Liver (tissue), 9 donors: ENCODE data around the gene PDZRN4. TPM values are rescaled to one million over a fixed set of nuclear protein-coding genes. Genes with fewer than 3 reads are reported as not detected.

Source experiments
- DNase-seq: peaks from one replicate; pipeline ENCODE4 v3.0.0-alpha.2; 2017; ENCODE audit warnings: low spot score
- H3K27ac ChIP-seq, 2 donors: one replicate each; pipeline ENCODE4 v1.7.0; 2013; ENCODE audit warnings: inconsistent platforms in 2 of 2, low read length in 2 of 2, control low read depth in 1 of 2, low read depth in 1 of 2, mild to moderate bottlenecking in 1 of 2
- H3K27me3 ChIP-seq, 4 donors: one replicate each; pipeline versions ENCODE4 v1.6.1 to v1.7.0; 2013; ENCODE audit warnings: low read length in 3 of 4, inconsistent platforms in 1 of 4, mild to moderate bottlenecking in 1 of 4, moderate library complexity in 1 of 4; ENCODE audit not compliant: control insufficient read depth in 4 of 4, insufficient read depth in 4 of 4
- H3K36me3 ChIP-seq, 4 donors: one replicate each; pipeline versions ENCODE4 v1.6.1 to v1.7.0; 2013; ENCODE audit warnings: low read length in 3 of 4, mild to moderate bottlenecking in 3 of 4, low read depth in 1 of 4, moderate library complexity in 1 of 4; ENCODE audit not compliant: control insufficient read depth in 4 of 4, insufficient read depth in 3 of 4
- H3K4me1 ChIP-seq, 4 donors: one replicate each; pipeline versions ENCODE4 v1.6.1 to v1.7.0; 2013; ENCODE audit warnings: low read length in 3 of 4, mild to moderate bottlenecking in 3 of 4, moderate library complexity in 1 of 4; ENCODE audit not compliant: control insufficient read depth in 4 of 4, insufficient read depth in 4 of 4
- H3K4me3 ChIP-seq, 3 donors: one replicate each; pipeline versions ENCODE4 v1.6.1 to v1.7.0; 2013; ENCODE audit warnings: low read length in 3 of 3, control low read depth in 1 of 3, low read depth in 1 of 3, mild to moderate bottlenecking in 1 of 3
- H3K9ac ChIP-seq, 2 donors: one replicate each; pipeline ENCODE4 v1.7.0; 2013; ENCODE audit warnings: low read length in 2 of 2, mild to moderate bottlenecking in 2 of 2, moderate library complexity in 2 of 2, control low read depth in 1 of 2, low read depth in 1 of 2
- H3K9me3 ChIP-seq, 4 donors: one replicate each; pipeline versions ENCODE4 v1.6.1 to v1.7.0; 2013; ENCODE audit warnings: low read length in 3 of 4; ENCODE audit not compliant: control insufficient read depth in 4 of 4
- ATF3 ChIP-seq: IDR thresholded peaks from 2 replicates; pipeline ENCODE4 v1.6.1; 2016; ENCODE audit warnings: antibody characterized with exemption
- EGR1 ChIP-seq, 2 donors: IDR thresholded peaks; 2 replicates each; pipeline ENCODE4 v1.6.1; 2016 to 2018; ENCODE audit warnings: antibody characterized with exemption in 2 of 2, low read depth in 2 of 2
- FOXA1 ChIP-seq: IDR thresholded peaks from 2 replicates; pipeline ENCODE4 v1.6.1; 2016; ENCODE audit warnings: antibody characterized with exemption
- FOXA2 ChIP-seq: IDR thresholded peaks from 2 replicates; pipeline ENCODE4 v1.6.1; 2016; ENCODE audit warnings: antibody characterized with exemption
- HNF4A ChIP-seq, 2 donors: conservative IDR thresholded peaks; 2 replicates each; pipeline ENCODE4 v1.6.1; 2016; ENCODE audit warnings: antibody characterized with exemption in 2 of 2, mild to moderate bottlenecking in 2 of 2
- HNF4G ChIP-seq: IDR thresholded peaks from 2 replicates; pipeline ENCODE4 v1.6.1; 2016; ENCODE audit warnings: antibody characterized with exemption
- MAX ChIP-seq: IDR thresholded peaks from 2 replicates; pipeline ENCODE4 v1.6.1; 2016; ENCODE audit warnings: antibody characterized with exemption
- NR2F2 ChIP-seq: IDR thresholded peaks from 2 replicates; pipeline ENCODE4 v1.6.1; 2016; ENCODE audit warnings: antibody characterized with exemption
- RAD21 ChIP-seq, 2 donors: IDR thresholded peaks; 2 replicates each; pipeline ENCODE4 v1.6.1; 2016; ENCODE audit warnings: antibody characterized with exemption in 2 of 2, mild to moderate bottlenecking in 2 of 2
- RXRA ChIP-seq, 2 donors: IDR thresholded peaks; 2 replicates each; pipeline ENCODE4 v1.6.1; 2017 to 2018; ENCODE audit warnings: antibody characterized with exemption in 2 of 2, mild to moderate bottlenecking in 1 of 2
- SP1 ChIP-seq: IDR thresholded peaks from 2 replicates; pipeline ENCODE4 v1.6.1; 2018; ENCODE audit warnings: antibody characterized with exemption, mild to moderate bottlenecking
- TAF1 ChIP-seq: conservative IDR thresholded peaks from 2 replicates; pipeline ENCODE4 v1.6.1; 2016; ENCODE audit warnings: antibody characterized with exemption, mild to moderate bottlenecking
- YY1 ChIP-seq: IDR thresholded peaks from 2 replicates; pipeline ENCODE4 v1.6.1; 2016; ENCODE audit warnings: antibody characterized with exemption, mild to moderate bottlenecking
- WGBS: extraction: QIAGEN DNeasy Blood & Tissue Kit; methylation state at CpG from one replicate; pipeline ENCODE4 v1.1.7; 2013; 5-methylcytosine and 5-hydroxymethylcytosine counted together
- polyA plus RNA-seq, 2 donors: library from polyadenylated mRNA; stranded (reverse) in 1 of 2; unstranded in 1 of 2; fragments of 200-250 nt in 1 of 2; fragments of >200 nt in 1 of 2; fragmentation: Nextera tagmentation in 1 of 2; extraction: Ambion mirVana in 1 of 2; gene quantifications; one replicate each; pipeline versions ENCODE4 v1.2.1 to v1.2.3, GENCODE V29; 2013 to 2015
- total RNA-seq, 2 donors: library from RNA; depleted of rRNA; stranded (reverse); fragments of >200 nt; gene quantifications; one replicate each; pipeline ENCODE4 v1.2.3, GENCODE V29; 2014
- TF ChIP-seq, protein P1 (sequence below): fragments of 150-350 bp; IDR thresholded peaks from 2 replicates; pipeline ENCODE4 v1.5.1; 2017; ENCODE audit warnings: improper control_type of control experiment, low read depth, low read length; ENCODE audit not compliant: missing input control
- TF ChIP-seq, protein P2 (sequence below): IDR thresholded peaks from 2 replicates; pipeline ENCODE4 v1.6.1; 2016; ENCODE audit warnings: antibody characterized with exemption
- donor health status: healthy.
- donor health status: healthy.
- donor health status: healthy.
- donor health status: healthy.
- donor health status: healthy.

Gene PDZRN4
- total and polyA plus RNA-seq, 4 donors = 0.11 to 1.1 (median 0.24) TPM

GRCh38 chr12:41274643-41275042 is 86.5 kb downstream of the PDZRN4 start:
- 44% methylated on average over 2 of the region's 2 CpGs for WGBS
- no peak overlapping the region for H3K4me3 ChIP-seq
- no peaks in the 10 kb centered on the region for H3K36me3 ChIP-seq
- no peaks in the 10 kb centered on the region for H3K9me3 ChIP-seq
- H3K27ac ChIP-seq = no peak overlapping the region
- DNase-seq = no peak
- TF ChIP-seq, protein P1, sequence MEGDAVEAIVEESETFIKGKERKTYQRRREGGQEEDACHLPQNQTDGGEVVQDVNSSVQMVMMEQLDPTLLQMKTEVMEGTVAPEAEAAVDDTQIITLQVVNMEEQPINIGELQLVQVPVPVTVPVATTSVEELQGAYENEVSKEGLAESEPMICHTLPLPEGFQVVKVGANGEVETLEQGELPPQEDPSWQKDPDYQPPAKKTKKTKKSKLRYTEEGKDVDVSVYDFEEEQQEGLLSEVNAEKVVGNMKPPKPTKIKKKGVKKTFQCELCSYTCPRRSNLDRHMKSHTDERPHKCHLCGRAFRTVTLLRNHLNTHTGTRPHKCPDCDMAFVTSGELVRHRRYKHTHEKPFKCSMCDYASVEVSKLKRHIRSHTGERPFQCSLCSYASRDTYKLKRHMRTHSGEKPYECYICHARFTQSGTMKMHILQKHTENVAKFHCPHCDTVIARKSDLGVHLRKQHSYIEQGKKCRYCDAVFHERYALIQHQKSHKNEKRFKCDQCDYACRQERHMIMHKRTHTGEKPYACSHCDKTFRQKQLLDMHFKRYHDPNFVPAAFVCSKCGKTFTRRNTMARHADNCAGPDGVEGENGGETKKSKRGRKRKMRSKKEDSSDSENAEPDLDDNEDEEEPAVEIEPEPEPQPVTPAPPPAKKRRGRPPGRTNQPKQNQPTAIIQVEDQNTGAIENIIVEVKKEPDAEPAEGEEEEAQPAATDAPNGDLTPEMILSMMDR = no peak
- no peak for TF ChIP-seq HNF4A (conservative IDR thresholded peaks at IDR 0.05)
- H3K27me3 ChIP-seq = peaks cover 0 to 2% (median 0%) of the 10 kb centered on the region in 4 donors
- H3K9ac ChIP-seq = no peak overlapping the region
- peaks cover 0 to 3% (median 0%) of the 10 kb centered on the region in 4 donors for H3K4me1 ChIP-seq

DNA sequence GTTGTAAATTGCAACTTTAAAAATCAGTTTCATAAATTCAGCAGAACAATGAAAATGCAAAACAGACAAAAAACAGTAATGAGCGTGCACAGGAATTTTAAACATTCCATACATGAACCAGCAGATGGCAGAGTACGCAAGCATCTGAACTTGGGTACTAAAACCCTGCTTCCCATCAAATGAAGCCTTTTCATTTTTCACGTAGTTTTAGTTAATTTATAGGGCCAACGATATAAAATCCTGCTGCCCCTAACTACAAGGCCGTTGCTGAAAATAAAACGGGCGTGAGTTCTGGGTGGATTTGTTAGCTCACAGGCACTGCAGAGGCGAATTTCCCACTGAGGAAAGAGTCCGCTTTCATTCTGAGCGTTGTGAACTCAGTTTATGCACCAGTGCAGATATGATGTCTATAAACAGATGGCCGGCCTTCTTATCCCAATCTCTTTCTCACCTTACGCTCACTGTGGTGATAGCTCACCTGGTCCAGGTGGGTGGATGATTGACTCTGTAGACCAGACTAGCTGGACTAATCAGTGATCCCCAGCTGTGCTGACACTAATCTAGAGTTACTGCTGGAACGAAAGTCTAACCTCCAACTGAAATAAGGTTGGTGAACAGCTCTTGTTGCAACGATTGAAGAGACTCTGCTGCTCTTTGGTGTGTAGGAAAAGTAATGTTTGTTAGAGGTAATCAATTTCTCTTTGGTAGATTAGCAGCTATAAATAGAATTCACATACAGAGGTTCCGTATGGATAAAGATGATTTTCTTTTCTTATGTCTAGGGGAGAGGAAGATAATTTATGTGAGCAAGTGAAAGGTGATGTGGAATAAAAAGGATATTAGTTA is 89.2 kb downstream of the PDZRN4 start:
- WGBS = 34% methylated on average over 15 of the region's 15 CpGs
- peaks cover 0 to 2% (median 0%) of the 10 kb centered on the region in 4 donors for H3K27me3 ChIP-seq
- no peak overlapping the region for H3K4me3 ChIP-seq

DNA sequence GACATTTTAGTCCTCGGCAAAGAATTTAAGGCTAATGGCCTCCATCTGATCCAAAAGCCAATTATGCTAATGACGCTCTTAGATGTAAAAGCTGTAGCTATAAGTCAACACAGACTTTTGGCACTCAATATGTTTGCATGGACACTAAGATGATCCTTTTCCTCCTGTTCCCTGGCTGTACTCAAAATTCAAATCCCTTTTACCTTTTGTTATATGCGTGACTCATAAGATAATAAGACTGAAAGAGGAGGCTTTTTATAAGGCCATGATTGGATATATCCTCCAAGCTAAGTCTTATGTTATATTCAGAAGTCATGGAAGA is 89.8 kb downstream of the PDZRN4 start:
- Histone ChIP-seq H3K27ac (no peak overlapping the region), H3K4me3 (no peak overlapping the region), H3K36me3 (no peaks in the 10 kb centered on the region), H3K9ac (no peak overlapping the region), H3K27me3 (peaks cover 0 to 2% (median under 1%) of the 10 kb centered on the region in 4 donors), H3K9me3 (no peaks in the 10 kb centered on the region), H3K4me1 (peaks cover 0 to 3% (median 0%) of the 10 kb centered on the region in 4 donors)
- no peak for DNase-seq
- WGBS = 88% methylated on average over 3 of the region's 3 CpGs
- TF ChIP-seq SP1 (no peak), HNF4G (no peak), FOXA2 (no peak), YY1 (no peak), TAF1 (no peak), RAD21 (IDR thresholded peaks at IDR 0.05) (no peak), NR2F2 (no peak), HNF4A (conservative IDR thresholded peaks at IDR 0.05) (no peak), ATF3 (no peak), FOXA1 (no peak), MAX (no peak), RXRA (IDR thresholded peaks at IDR 0.05) (no peak)
- TF ChIP-seq, protein P2, sequence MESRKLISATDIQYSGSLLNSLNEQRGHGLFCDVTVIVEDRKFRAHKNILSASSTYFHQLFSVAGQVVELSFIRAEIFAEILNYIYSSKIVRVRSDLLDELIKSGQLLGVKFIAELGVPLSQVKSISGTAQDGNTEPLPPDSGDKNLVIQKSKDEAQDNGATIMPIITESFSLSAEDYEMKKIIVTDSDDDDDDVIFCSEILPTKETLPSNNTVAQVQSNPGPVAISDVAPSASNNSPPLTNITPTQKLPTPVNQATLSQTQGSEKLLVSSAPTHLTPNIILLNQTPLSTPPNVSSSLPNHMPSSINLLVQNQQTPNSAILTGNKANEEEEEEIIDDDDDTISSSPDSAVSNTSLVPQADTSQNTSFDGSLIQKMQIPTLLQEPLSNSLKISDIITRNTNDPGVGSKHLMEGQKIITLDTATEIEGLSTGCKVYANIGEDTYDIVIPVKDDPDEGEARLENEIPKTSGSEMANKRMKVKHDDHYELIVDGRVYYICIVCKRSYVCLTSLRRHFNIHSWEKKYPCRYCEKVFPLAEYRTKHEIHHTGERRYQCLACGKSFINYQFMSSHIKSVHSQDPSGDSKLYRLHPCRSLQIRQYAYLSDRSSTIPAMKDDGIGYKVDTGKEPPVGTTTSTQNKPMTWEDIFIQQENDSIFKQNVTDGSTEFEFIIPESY = no peak
- TF ChIP-seq, protein P1 = no peak

More for the DNA sequence above, 89.2 kb downstream of the PDZRN4 start:
- Histone ChIP-seq H3K36me3 (no peaks in the 10 kb centered on the region), H3K27ac (no peak overlapping the region), H3K9ac (no peak overlapping the region), H3K4me1 (peaks cover 0 to 3% (median 0%) of the 10 kb centered on the region in 4 donors), H3K9me3 (no peaks in the 10 kb centered on the region)
- DNase-seq = no peak
- TF ChIP-seq, protein P1 = peak; percentile 57
- no peak for TF ChIP-seq SP1
- no peak for TF ChIP-seq ATF3
- TF ChIP-seq RAD21 (IDR thresholded peaks at IDR 0.05) = peak; percentile 89
- TF ChIP-seq EGR1 (IDR thresholded peaks at IDR 0.05; ENCODE audit: low read depth in 2 of 2) = no peak
- no peak for TF ChIP-seq RXRA (IDR thresholded peaks at IDR 0.05)
- no peak for TF ChIP-seq FOXA1
